ENCODE results near the gene MIEF1.

DNA sequence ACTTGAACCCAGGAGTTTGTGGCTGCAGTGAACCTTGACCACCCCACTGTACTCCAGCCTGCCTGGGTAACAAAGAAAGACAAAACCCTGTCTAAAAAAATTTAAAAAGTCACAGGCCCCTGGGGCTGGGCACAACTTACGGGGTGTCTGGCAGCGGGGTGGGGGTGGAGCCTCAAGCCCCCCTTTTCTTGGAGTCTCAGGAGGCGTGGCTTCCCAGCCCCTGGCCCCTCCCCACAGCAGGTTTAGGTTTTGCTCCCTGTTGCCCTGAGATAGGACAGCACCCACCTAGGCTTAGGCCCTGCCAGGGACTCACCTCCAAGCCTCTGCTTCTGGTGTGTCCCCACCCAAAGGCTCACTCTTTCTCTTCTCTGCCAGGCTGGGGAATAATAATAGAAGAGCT is 22.8 kb upstream of the MIEF1 start:
- TF ChIP-seq POLR2A (IDR thresholded peaks at IDR 0.05; ENCODE audit: low read depth) (no peak), POLR2AphosphoS5 (IDR thresholded peaks at IDR 0.05) (no peak), EP300 (IDR thresholded peaks at IDR 0.05) (no peak)
- TF ChIP-seq, protein P1, sequence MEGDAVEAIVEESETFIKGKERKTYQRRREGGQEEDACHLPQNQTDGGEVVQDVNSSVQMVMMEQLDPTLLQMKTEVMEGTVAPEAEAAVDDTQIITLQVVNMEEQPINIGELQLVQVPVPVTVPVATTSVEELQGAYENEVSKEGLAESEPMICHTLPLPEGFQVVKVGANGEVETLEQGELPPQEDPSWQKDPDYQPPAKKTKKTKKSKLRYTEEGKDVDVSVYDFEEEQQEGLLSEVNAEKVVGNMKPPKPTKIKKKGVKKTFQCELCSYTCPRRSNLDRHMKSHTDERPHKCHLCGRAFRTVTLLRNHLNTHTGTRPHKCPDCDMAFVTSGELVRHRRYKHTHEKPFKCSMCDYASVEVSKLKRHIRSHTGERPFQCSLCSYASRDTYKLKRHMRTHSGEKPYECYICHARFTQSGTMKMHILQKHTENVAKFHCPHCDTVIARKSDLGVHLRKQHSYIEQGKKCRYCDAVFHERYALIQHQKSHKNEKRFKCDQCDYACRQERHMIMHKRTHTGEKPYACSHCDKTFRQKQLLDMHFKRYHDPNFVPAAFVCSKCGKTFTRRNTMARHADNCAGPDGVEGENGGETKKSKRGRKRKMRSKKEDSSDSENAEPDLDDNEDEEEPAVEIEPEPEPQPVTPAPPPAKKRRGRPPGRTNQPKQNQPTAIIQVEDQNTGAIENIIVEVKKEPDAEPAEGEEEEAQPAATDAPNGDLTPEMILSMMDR (IDR thresholded peaks at IDR 0.05), result no peak

Measured in esophagus muscularis mucosa (tissue), 4 donors.